Right lobe of liver (tissue), 6 donors: Measurements from ENCODE around the gene RBM23. TPM values are rescaled to one million over a fixed set of nuclear protein-coding genes. Genes with fewer than 3 reads are reported as not detected.

ENCODE experiments used
- ATAC-seq, 4 donors: fragments of 200-7000 bp; cut with Tn5 transposase; one replicate each; pipeline ENCODE4 v1.9.1; 2020; ENCODE audit warnings: mild to moderate bottlenecking in 4 of 4, moderate library complexity in 4 of 4
- DNase-seq, 3 donors: peaks; one replicate each; pipeline ENCODE4 v3.0.0-alpha.2; 2020
- H3K27ac ChIP-seq, 3 donors: fragments of 200-600 bp; one replicate each; pipeline ENCODE4 v1.8.0; 2022
- H3K27me3 ChIP-seq, 2 donors: fragments of 200-600 bp; one replicate each; pipeline ENCODE4 v1.8.0; 2022
- H3K36me3 ChIP-seq, 4 donors: fragments of 200-600 bp; sonication (generic) in 1 of 4; one replicate each; pipeline versions ENCODE4 v1.5.1 to v1.8.0; 2017 to 2022; ENCODE audit warnings: control low read depth in 1 of 4
- H3K4me1 ChIP-seq, 4 donors: fragments of 200-600 bp; sonication (generic) in 1 of 4; one replicate each; pipeline versions ENCODE4 v1.5.1 to v1.8.0; 2017 to 2022; ENCODE audit warnings: control low read depth in 1 of 4
- H3K4me3 ChIP-seq, 3 donors: fragments of 200-600 bp; one replicate each; pipeline ENCODE4 v1.8.0; 2022
- H3K9me3 ChIP-seq, 4 donors: fragments of 200-600 bp; sonication (generic) in 1 of 4; one replicate each; pipeline versions ENCODE4 v1.5.1 to v1.8.0; 2017 to 2022; ENCODE audit warnings: control low read depth in 1 of 4
- CTCF ChIP-seq, 4 donors: fragments of 200-600 bp in 3 of 4; fragments of 450-650 bp in 1 of 4; IDR thresholded peaks; one replicate each; pipeline versions ENCODE4 v1.5.1 to v1.8.0; 2016 to 2022; ENCODE audit warnings: antibody characterized with exemption in 4 of 4, mild to moderate bottlenecking in 2 of 4
- POLR2A ChIP-seq: fragments of 450-650 bp; IDR thresholded peaks from one replicate; pipeline ENCODE4 v1.6.1; 2017; ENCODE audit warnings: antibody characterized with exemption, mild to moderate bottlenecking
- WGBS: methylation state at CpG from one replicate; pipeline ENCODE4 v1.1.6; 2018; ENCODE audit warnings: low coverage, low lambda C conversion rate; ENCODE audit not compliant: insufficient coverage; ENCODE audit errors: missing lambda C conversion rate; 5-methylcytosine and 5-hydroxymethylcytosine counted together
- intact Hi-C, 2 donors: fragments of 100-400 bp; cut with DNase I; formaldehyde crosslinking; loops; one replicate each; pipeline versions ENCODE4 v1.11.2 to v1.14.1; 2022
- total RNA-seq, 6 experiments: library from RNA; depleted of rRNA in 2 of 6; stranded (reverse); fragments of >200 nt in 2 of 6; fragmentation: NEBNext Ultra II Directional in 3 of 6; extraction: Animal tissue kit (Norgen Biotek cat#: 25700) in 3 of 6; gene quantifications; one replicate each; pipeline versions ENCODE4 v1.1.0 to v1.2.4, GENCODE V29; 2016 to 2023
- donor health status: DM: no; HTN: yes; CAD: no.
- donor health status: DM: no; HTN: no; CAD: no.
- donor health status: DM: no; HTN: no; CAD: no.
- donor health status: DM: no; HTN: yes; CAD: no.
- donor health status: DM: no; HTN: yes; CAD: no.

Gene RBM23
- total RNA-seq, 6 experiments from 2014 or later: 22.2 to 38.0 (median 34.0) TPM

GRCh38 chr14:22908601-22909000, 10.3 kb downstream of the RBM23 start:
- Histone ChIP-seq H3K36me3 (peaks cover 11 to 77% (median 38%) of the 10 kb centered on the region in 4 donors), H3K27ac (no peak overlapping the region), H3K27me3 (no peaks in the 10 kb centered on the region), H3K9me3 (no peaks in the 10 kb centered on the region), H3K4me1 (peaks cover 0 to 14% (median 7%) of the 10 kb centered on the region in 4 donors), H3K4me3 (no peak overlapping the region)
- intact Hi-C loops: no loop called here
- peak in 1 of 4 donors; percentile 48 for ATAC-seq
- no peak for DNase-seq
- 64% methylated on average over 8 of the region's 8 CpGs for WGBS
- TF ChIP-seq CTCF (IDR thresholded peaks at IDR 0.05): no peak
- TF ChIP-seq POLR2A: no peak

- Histone ChIP-seq H3K4me1 (peaks cover 0 to 24% (median 11%) of the 10 kb centered on the region in 4 donors), H3K36me3 (peaks cover 11 to 77% (median 38%) of the 10 kb centered on the region in 4 donors), H3K27me3 (no peaks in the 10 kb centered on the region), H3K27ac (no peak overlapping the region), H3K9me3 (no peaks in the 10 kb centered on the region), H3K4me3 (no peak overlapping the region)
- WGBS: 95% methylated on average over 3 of the region's 3 CpGs
- no peak for ATAC-seq
- no peak for DNase-seq
- TF ChIP-seq CTCF (IDR thresholded peaks at IDR 0.05) (no peak), POLR2A (no peak)
- intact Hi-C loops: no loop called here
Observed at GRCh38 chr14:22907429-22907828, 11.5 kb downstream of the RBM23 start.

- ATAC-seq (no peak), DNase-seq (no peak)
- H3K4me3 ChIP-seq: no peak overlapping the region
- TF ChIP-seq POLR2A (no peak), CTCF (IDR thresholded peaks at IDR 0.05) (no peak)
- no peak overlapping the region for H3K27ac ChIP-seq
- H3K9me3 ChIP-seq: no peaks in the 10 kb centered on the region
- intact Hi-C loops: no loop called here
- WGBS: 95% methylated on average over 20 of the region's 20 CpGs
- H3K36me3 ChIP-seq: peaks cover 11 to 85% (median 42%) of the 10 kb centered on the region in 4 donors
- H3K27me3 ChIP-seq: no peaks in the 10 kb centered on the region
- H3K4me1 ChIP-seq: peaks cover 0 to 24% (median 12%) of the 10 kb centered on the region in 4 donors
Observed at GRCh38 chr14:22906073-22906472, 12.9 kb downstream of the RBM23 start.

DNA sequence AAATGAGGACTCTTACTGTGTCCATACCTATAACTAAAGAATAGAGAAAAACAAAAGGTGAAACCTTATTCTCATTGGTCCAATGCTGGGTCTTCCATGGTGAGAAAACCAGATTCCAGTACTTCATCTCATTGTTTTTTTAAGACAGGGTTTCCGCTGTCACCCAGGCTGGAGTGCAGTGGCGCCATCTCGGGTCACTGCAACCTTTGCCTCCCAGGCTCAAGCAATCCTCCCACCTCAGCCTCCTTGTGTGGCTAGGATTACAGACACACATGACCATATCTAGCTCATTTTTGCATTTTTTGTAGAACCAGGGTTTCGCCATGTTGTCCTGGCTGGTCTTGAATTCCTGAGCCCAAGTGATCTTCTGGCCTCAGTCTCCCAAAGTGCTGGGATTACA, 13.3 kb downstream of the RBM23 start:
- TF ChIP-seq POLR2A (no peak), CTCF (IDR thresholded peaks at IDR 0.05) (no peak)
- no peak overlapping the region for H3K27ac ChIP-seq
- H3K36me3 ChIP-seq: peaks cover 11 to 85% (median 43%) of the 10 kb centered on the region in 4 donors
- DNase-seq (no peak), ATAC-seq (no peak)
- no peak overlapping the region for H3K4me3 ChIP-seq
- H3K27me3 ChIP-seq: no peaks in the 10 kb centered on the region
- intact Hi-C loops: loop anchor here in 1 of 2 donors (1.0 kb wide), 1 partner anchor 9 kb away; no protein-coding TSS in a partner anchor
- 92% methylated on average over 4 of the region's 4 CpGs for WGBS
- H3K4me1 ChIP-seq: peaks cover 0 to 24% (median 12%) of the 10 kb centered on the region in 4 donors
- no peaks in the 10 kb centered on the region for H3K9me3 ChIP-seq

GRCh38 chr14:22903742-22904087, 15.2 kb downstream of the RBM23 start:
- peaks cover 11 to 72% (median 38%) of the 10 kb centered on the region in 4 donors for H3K36me3 ChIP-seq
- peak in 1 of 4 donors; percentile 2 for ATAC-seq
- no peak for TF ChIP-seq CTCF (IDR thresholded peaks at IDR 0.05)
- TF ChIP-seq POLR2A: no peak
- no peaks in the 10 kb centered on the region for H3K9me3 ChIP-seq
- H3K27ac ChIP-seq: peak overlapping the region in 2 of 3 donors; percentile 62 to 71
- intact Hi-C loops: no loop called here
- 18% methylated on average over 2 of the region's 2 CpGs for WGBS
- H3K4me1 ChIP-seq: peaks cover 0 to 24% (median 12%) of the 10 kb centered on the region in 4 donors
- H3K27me3 ChIP-seq: no peaks in the 10 kb centered on the region
- no peak for DNase-seq
- H3K4me3 ChIP-seq: no peak overlapping the region
